ENCODE results near the gene STAG1.

The STAG1 gene

GRCh38 chr3:136698361-136698760, 53.8 kb downstream of the STAG1 start:
- H3K4me1 ChIP-seq (ENCODE audit: insufficient read depth, low read length) = peaks cover 20% of the 10 kb centered on the region
- H3K27ac ChIP-seq (ENCODE audit: low read depth, low read length) = no peak overlapping the region
- H3K9ac ChIP-seq (ENCODE audit: low read depth, low read length) = no peak overlapping the region
- peaks cover 30% of the 10 kb centered on the region for H3K9me3 ChIP-seq (ENCODE audit: insufficient read depth, low read depth, low read length)
- H3K4me3 ChIP-seq (ENCODE audit: low read length) = no peak overlapping the region
- WGBS = no CpG with 5 or more reads among the region's 3 CpGs
- peaks cover 12% of the 10 kb centered on the region; the same call in 1 of the 2 replicates for H3K36me3 ChIP-seq (ENCODE audit: insufficient read depth, low read length)
- H3K27me3 ChIP-seq (ENCODE audit: insufficient read depth, low read length) = no peaks in the 10 kb centered on the region

DNA sequence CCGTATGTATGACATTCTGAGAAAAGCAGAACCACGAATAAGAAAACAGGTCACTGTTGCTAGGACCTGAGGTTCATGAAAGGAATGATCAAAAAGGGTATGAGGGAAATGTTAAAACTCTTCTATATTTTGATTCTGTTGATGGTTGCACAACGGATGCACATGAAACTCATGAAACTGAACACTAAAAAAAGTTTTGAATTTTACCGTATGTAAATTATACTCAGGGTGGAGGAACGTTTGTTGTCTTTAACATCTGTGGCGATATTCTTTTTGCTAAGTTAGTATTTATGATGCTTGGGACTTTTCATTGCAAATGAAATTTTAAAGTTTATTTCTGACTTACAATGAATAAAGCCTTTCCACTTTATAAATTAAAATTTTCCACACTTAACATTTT, 55.4 kb downstream of the STAG1 start:
- peaks cover 35% of the 10 kb centered on the region for H3K9me3 ChIP-seq (ENCODE audit: insufficient read depth, low read depth, low read length)
- peaks cover 20% of the 10 kb centered on the region for H3K4me1 ChIP-seq (ENCODE audit: insufficient read depth, low read length)
- H3K27me3 ChIP-seq (ENCODE audit: insufficient read depth, low read length) = no peaks in the 10 kb centered on the region
- H3K27ac ChIP-seq (ENCODE audit: low read depth, low read length) = no peak overlapping the region
- no peak overlapping the region for H3K9ac ChIP-seq (ENCODE audit: low read depth, low read length)
- no peak overlapping the region for H3K4me3 ChIP-seq (ENCODE audit: low read length)
- peaks cover 12% of the 10 kb centered on the region; the same call in 1 of the 2 replicates for H3K36me3 ChIP-seq (ENCODE audit: insufficient read depth, low read length)
- WGBS = 95% methylated on average over 6 of the region's 6 CpGs

GRCh38 chr3:136694321-136694720, 57.9 kb downstream of the STAG1 start:
- 95% methylated on average over 2 of the region's 2 CpGs for WGBS
- H3K9ac ChIP-seq (ENCODE audit: low read depth, low read length) = no peak overlapping the region

GRCh38 chr3:136690599-136690998, 61.6 kb downstream of the STAG1 start:
- H3K27me3 ChIP-seq (ENCODE audit: insufficient read depth, low read length) = no peaks in the 10 kb centered on the region
- H3K9me3 ChIP-seq (ENCODE audit: insufficient read depth, low read depth, low read length) = peaks cover 22% of the 10 kb centered on the region
- H3K4me3 ChIP-seq (ENCODE audit: low read length) = no peak overlapping the region
- H3K9ac ChIP-seq (ENCODE audit: low read depth, low read length) = no peak overlapping the region
- H3K27ac ChIP-seq (ENCODE audit: low read depth, low read length) = no peak overlapping the region
- H3K4me1 ChIP-seq (ENCODE audit: insufficient read depth, low read length) = 0 out of 2 replicates have a peak, but pooled peaks cover 4% of the 10 kb centered on the region
- WGBS = 98% methylated on average over 3 of the region's 3 CpGs
- H3K36me3 ChIP-seq (ENCODE audit: insufficient read depth, low read length) = peaks cover 2% of the 10 kb centered on the region; the same call in 1 of the 2 replicates

More at GRCh38 chr3:136694321-136694720, 57.9 kb downstream of the STAG1 start:
- Histone ChIP-seq H3K4me1 (ENCODE audit: insufficient read depth, low read length) (peaks cover 11% of the 10 kb centered on the region), H3K4me3 (ENCODE audit: low read length) (no peak overlapping the region), H3K27me3 (ENCODE audit: insufficient read depth, low read length) (no peaks in the 10 kb centered on the region), H3K36me3 (ENCODE audit: insufficient read depth, low read length) (peaks cover 12% of the 10 kb centered on the region; the same call in 1 of the 2 replicates), H3K9me3 (ENCODE audit: insufficient read depth, low read depth, low read length) (peaks cover 35% of the 10 kb centered on the region), H3K27ac (ENCODE audit: low read depth, low read length) (no peak overlapping the region)

DNA sequence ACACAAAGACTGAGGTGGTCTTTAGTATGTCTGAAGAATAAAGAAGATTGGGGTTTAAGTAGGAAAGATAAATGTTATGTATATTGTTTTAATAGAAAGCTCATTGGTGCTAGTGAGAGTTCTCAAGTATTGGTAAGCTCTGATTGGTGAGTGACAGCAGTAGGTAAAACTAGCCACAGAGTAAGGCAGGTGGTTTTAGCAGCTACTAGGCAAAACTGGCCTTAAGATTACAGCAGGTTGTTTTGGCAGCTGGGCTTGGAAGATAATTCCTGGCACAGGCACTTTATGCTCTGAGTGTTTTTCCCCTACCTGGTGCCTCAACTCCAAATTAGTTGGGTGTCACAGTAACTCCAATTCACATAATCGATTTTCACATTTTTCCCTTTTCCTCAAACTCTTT, 66.3 kb downstream of the STAG1 start:
- Histone ChIP-seq H3K27me3 (ENCODE audit: insufficient read depth, low read length) (no peaks in the 10 kb centered on the region), H3K4me1 (ENCODE audit: insufficient read depth, low read length) (0 out of 2 replicates have a peak, but pooled peaks cover 4% of the 10 kb centered on the region), H3K27ac (ENCODE audit: low read depth, low read length) (no peak overlapping the region), H3K4me3 (ENCODE audit: low read length) (no peak overlapping the region), H3K9ac (ENCODE audit: low read depth, low read length) (no peak overlapping the region), H3K36me3 (ENCODE audit: insufficient read depth, low read length) (no peaks in the 10 kb centered on the region), H3K9me3 (ENCODE audit: insufficient read depth, low read depth, low read length) (no peaks in the 10 kb centered on the region)
- WGBS = 92% methylated on average over 1 of the region's 1 CpG

DNA sequence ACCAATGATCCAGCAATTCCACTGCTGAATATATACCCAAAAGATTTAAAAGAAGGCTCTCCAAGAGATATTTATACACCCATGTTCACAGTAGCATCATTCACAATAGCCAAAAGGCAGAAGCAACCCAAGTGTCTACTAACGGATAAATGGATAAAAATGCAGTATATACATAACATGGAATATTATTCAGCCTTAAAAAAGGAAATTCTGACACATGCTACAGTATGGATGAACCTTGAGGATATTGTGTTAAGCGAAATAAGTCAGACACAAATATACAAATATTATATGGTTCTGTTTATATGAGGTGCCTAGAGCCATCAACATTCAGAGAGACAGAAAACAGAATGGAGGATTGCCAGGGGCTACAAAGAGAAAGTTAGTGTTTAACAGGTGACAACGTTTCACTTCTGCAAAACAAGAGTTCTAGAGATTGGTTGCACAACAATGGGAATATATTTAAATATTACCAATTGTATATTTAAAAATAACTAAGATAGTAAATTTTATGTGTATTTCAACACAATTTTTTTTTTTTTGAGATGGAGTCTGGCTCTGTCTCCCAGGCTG, 69.4 kb downstream of the STAG1 start:
- no peak overlapping the region for H3K27ac ChIP-seq (ENCODE audit: low read depth, low read length)
- no peaks in the 10 kb centered on the region for H3K27me3 ChIP-seq (ENCODE audit: insufficient read depth, low read length)
- 0 out of 2 replicates have a peak, but pooled peaks cover 4% of the 10 kb centered on the region for H3K4me1 ChIP-seq (ENCODE audit: insufficient read depth, low read length)
- no peak overlapping the region for H3K4me3 ChIP-seq (ENCODE audit: low read length)
- no CpG with 5 or more reads among the region's 3 CpGs for WGBS
- no peaks in the 10 kb centered on the region for H3K9me3 ChIP-seq (ENCODE audit: insufficient read depth, low read depth, low read length)
- no peaks in the 10 kb centered on the region for H3K36me3 ChIP-seq (ENCODE audit: insufficient read depth, low read length)
- no peak overlapping the region for H3K9ac ChIP-seq (ENCODE audit: low read depth, low read length)

DNA sequence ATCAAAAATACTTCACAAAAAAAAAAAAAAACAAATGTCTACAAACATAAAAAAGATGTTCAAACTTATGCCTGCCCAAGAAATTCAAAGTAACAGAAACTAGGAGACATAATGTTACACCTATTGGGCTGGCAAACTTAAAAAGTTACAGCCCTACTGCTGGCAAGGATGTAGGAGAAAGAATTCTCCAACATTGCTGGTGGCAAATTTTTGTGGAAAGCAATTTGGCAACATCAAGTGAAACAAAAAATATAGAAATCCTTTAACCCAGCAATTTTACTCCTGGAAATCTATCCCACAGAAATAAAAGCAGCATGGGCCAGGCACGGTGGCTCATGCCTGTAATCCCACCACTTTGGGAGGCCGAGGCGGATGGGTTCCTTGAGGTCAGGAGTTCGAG, 73.2 kb downstream of the STAG1 start:
- Histone ChIP-seq H3K4me1 (ENCODE audit: insufficient read depth, low read length) (no peaks in the 10 kb centered on the region), H3K4me3 (ENCODE audit: low read length) (no peak overlapping the region), H3K27ac (ENCODE audit: low read depth, low read length) (no peak overlapping the region), H3K27me3 (ENCODE audit: insufficient read depth, low read length) (no peaks in the 10 kb centered on the region), H3K9ac (ENCODE audit: low read depth, low read length) (no peak overlapping the region), H3K9me3 (ENCODE audit: insufficient read depth, low read depth, low read length) (no peaks in the 10 kb centered on the region), H3K36me3 (ENCODE audit: insufficient read depth, low read length) (no peaks in the 10 kb centered on the region)
- WGBS = 97% methylated on average over 4 of the region's 4 CpGs

- Histone ChIP-seq H3K9me3 (ENCODE audit: insufficient read depth, low read depth, low read length) (no peaks in the 10 kb centered on the region), H3K27ac (ENCODE audit: low read depth, low read length) (no peak overlapping the region), H3K4me3 (ENCODE audit: low read length) (no peak overlapping the region), H3K9ac (ENCODE audit: low read depth, low read length) (no peak overlapping the region), H3K27me3 (ENCODE audit: insufficient read depth, low read length) (no peaks in the 10 kb centered on the region), H3K4me1 (ENCODE audit: insufficient read depth, low read length) (no peaks in the 10 kb centered on the region), H3K36me3 (ENCODE audit: insufficient read depth, low read length) (no peaks in the 10 kb centered on the region)
Measured at GRCh38 chr3:136676009-136676408, 76.2 kb downstream of the STAG1 start.

GRCh38 chr3:136675150-136675858, 76.9 kb downstream of the STAG1 start:
- Histone ChIP-seq H3K4me1 (ENCODE audit: insufficient read depth, low read length) (no peaks in the 10 kb centered on the region), H3K27ac (ENCODE audit: low read depth, low read length) (no peak overlapping the region), H3K4me3 (ENCODE audit: low read length) (no peak overlapping the region), H3K27me3 (ENCODE audit: insufficient read depth, low read length) (no peaks in the 10 kb centered on the region), H3K9me3 (ENCODE audit: insufficient read depth, low read depth, low read length) (no peaks in the 10 kb centered on the region), H3K36me3 (ENCODE audit: insufficient read depth, low read length) (no peaks in the 10 kb centered on the region), H3K9ac (ENCODE audit: low read depth, low read length) (no peak overlapping the region)
- 93% methylated on average over 2 of the region's 2 CpGs for WGBS

- Histone ChIP-seq H3K9me3 (ENCODE audit: insufficient read depth, low read depth, low read length) (no peaks in the 10 kb centered on the region), H3K9ac (ENCODE audit: low read depth, low read length) (no peak overlapping the region), H3K4me1 (ENCODE audit: insufficient read depth, low read length) (no peaks in the 10 kb centered on the region), H3K27ac (ENCODE audit: low read depth, low read length) (no peak overlapping the region), H3K27me3 (ENCODE audit: insufficient read depth, low read length) (no peaks in the 10 kb centered on the region), H3K36me3 (ENCODE audit: insufficient read depth, low read length) (no peaks in the 10 kb centered on the region), H3K4me3 (ENCODE audit: low read length) (no peak overlapping the region)
- WGBS = no CpG with 5 or more reads among the region's 1 CpG
Measured at GRCh38 chr3:136672457-136672856, 79.7 kb downstream of the STAG1 start.

DNA sequence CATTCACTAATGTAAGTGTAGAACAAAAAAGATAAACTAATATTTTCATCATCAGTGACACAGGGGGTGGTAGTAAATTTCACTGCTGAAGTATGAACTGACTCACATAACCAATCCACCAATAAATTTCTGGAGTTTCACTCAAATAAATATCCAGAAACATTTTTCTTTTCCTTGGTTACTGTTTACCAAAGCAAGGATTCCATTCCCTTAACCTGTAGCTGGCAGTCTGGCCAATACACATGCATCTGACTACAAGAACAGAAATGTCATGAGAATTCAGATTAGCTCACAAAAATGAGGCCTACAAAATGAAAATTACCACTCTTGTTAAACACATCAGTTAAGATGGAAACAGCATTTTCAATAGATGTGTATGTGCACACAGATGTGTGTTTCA, 80.3 kb downstream of the STAG1 start:
- Histone ChIP-seq H3K36me3 (ENCODE audit: insufficient read depth, low read length) (no peaks in the 10 kb centered on the region), H3K27me3 (ENCODE audit: insufficient read depth, low read length) (no peaks in the 10 kb centered on the region), H3K4me3 (ENCODE audit: low read length) (no peak overlapping the region), H3K27ac (ENCODE audit: low read depth, low read length) (no peak overlapping the region), H3K4me1 (ENCODE audit: insufficient read depth, low read length) (no peaks in the 10 kb centered on the region), H3K9me3 (ENCODE audit: insufficient read depth, low read depth, low read length) (no peaks in the 10 kb centered on the region), H3K9ac (ENCODE audit: low read depth, low read length) (no peak overlapping the region)

All from HUES64 (cell line).